Measurements from ENCODE around the gene C1orf35. TPM values are rescaled to one million over a fixed set of nuclear protein-coding genes. Genes with fewer than 3 reads are reported as not detected.

Gene C1orf35
- total RNA-seq, 2 experiments from 2014 or later: 24.1 to 27.0 TPM

DNA sequence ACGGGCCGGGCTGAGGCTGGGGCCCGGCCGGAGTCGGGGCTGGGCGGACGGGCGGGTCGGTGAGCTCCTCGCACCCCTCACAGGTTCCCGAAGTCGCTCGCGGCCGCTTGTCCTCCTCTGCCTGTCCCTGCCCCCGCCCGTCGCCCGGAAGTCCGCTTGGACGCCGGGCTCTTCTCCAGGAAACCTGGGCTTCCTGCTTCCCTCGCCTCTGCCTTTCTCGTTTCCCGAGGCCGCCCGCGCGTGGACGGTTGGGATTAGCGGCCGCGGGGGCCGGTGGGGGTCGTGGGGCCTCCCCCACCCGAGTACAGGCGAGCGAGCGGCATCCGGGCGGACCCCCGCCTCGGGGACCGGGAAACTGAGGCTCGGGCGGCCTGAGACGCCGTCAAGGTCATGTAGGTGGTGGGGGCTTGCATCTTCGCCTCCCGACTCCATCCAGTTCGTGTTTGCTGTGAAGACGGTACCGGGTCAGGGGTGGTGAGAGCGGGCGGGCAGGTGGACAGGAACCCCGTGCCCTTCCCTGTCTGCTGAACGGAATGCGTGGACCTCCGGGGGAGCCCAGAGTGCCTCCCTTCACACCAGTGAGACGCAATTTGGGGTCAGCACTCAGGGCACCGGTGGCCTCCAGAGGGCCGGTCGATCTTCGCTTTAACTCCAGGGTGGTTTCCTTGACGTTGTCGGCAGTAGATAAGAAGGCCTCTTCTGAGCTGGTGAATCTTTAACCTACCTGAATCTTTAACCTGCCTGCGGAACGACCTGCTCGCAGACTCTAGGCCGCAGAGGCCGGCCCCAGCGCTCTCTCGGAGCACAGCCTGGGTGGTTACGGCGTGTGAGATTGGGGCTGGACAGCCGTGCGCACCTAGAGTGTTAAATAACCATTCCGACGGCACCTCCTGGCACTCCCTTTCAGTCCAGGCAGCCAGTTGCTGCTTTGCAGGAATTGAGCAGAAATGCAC, 19.9 kb downstream of the C1orf35 start:
- peak overlapping the region; percentile 99 for H3K4me3 Mint-ChIP-seq
- peak; percentile 68 for DNase-seq

DNA sequence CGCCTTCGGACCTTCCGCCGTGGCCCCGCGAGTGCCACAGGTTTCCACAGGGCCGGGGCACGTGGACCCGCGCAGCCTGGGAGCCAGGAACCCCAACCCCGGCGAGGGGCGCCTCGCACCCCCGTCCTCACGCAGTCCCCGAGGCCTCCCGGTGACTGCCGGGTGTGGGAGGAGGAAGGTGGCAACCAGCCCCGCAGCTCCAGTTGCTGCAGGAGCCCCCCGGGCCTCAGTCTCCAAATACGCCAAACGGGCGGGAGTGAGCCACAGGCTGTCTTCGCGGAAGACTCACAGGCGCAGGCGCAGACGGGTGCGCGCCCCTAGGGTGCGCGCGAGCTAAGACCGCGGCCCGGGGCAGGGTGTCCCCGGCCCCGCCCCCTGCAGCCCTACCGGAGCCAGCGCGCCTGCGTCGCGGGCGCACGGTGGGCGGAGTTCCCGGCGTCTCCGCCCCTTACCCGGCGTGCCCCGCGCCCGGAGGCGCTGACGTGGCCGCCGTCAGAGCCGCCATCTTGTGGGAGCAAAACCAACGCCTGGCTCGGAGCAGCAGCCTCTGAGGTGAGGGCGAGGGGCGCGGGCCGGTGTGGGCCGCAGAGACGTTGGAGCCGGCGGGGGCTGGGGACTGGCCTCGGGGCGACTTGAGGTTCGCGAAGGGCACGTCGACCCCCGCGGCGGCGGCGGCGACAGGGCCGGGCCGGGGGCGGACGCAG, 20.8 kb downstream of the C1orf35 start, which contains the start of gene ARF1:
Gene ARF1 (plus strand): TSS at position 495 of the 704 bp plus-strand sequence. CDS start 14,407 bp downstream, outside the sequence.
- Mint-ChIP-seq H3K4me1 (peaks cover 40% of the 10 kb centered on the region), H3K27ac (peak within 1 kb of the TSS; percentile 97), H3K36me3 (peaks cover 26% of the 10 kb centered on the region), H3K4me3 (peak within 1 kb of the TSS; percentile 99), H3K9me3 (ENCODE audit: low read depth) (no peaks in the 10 kb centered on the region), H3K27me3 (no peaks in the 10 kb centered on the region)
- peak; percentile 88 for ATAC-seq
- peak; percentile 95 for DNase-seq
- CTCF ChIA-PET: interaction anchor here (0.8 to 2.1 kb wide), 8 partner anchors 9 to 601 kb away, joined by 3 to 6 read pairs (median 4); partner anchors contain the start of gene MRPL55

More for the DNA sequence above, 19.9 kb downstream of the C1orf35 start:
- Mint-ChIP-seq H3K9me3 (ENCODE audit: low read depth) (no peaks in the 10 kb centered on the region), H3K36me3 (peaks cover 33% of the 10 kb centered on the region), H3K27ac (peak overlapping the region; percentile 97), H3K4me1 (peaks cover 48% of the 10 kb centered on the region), H3K27me3 (no peaks in the 10 kb centered on the region)
- ATAC-seq: peak; percentile 29
- CTCF ChIA-PET: interaction anchor here (1.0 to 2.1 kb wide), 7 partner anchors 8 to 602 kb away, joined by 3 to 6 read pairs (median 3); partner anchors contain the start of gene MRPL55

DNA sequence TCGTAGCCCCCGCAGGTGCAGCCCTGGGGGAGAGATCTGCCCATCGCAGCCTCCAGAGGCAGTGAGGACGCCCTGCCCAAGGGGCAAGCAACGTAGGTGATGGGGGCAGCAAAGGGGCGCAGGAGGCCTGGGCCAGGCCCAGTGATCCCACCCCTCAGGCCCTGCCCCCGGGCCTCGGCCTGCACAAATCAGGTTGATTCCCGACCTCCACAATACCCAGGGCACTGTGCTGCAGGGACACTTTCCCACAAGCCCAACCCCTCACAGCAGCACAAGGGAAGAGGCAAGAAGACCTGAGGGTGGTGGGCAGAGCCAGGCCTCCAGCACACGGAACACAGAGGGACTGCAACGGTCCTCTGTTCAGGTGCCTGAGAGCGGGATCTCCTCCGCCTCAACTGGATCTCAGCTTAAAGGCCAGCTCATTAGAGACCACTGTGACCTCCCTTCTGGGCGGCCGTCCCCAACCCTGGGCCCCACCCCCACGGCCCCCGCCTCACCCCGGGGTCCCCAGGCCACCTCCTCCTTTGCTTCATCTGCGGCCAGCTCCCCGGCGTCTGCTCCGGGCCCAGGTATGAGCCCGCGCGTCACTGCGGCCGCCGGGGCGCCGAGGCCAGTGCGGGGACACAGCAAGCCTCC, 21.4 kb downstream of the C1orf35 start:
- Mint-ChIP-seq H3K36me3 (peaks cover 23% of the 10 kb centered on the region), H3K4me1 (peaks cover 34% of the 10 kb centered on the region), H3K9me3 (ENCODE audit: low read depth) (no peaks in the 10 kb centered on the region), H3K27me3 (no peaks in the 10 kb centered on the region), H3K4me3 (peak overlapping the region; percentile 99), H3K27ac (peak overlapping the region; percentile 87)
- ATAC-seq: peak; percentile 20
- CTCF ChIA-PET: interaction anchor here (0.8 to 2.1 kb wide), 8 partner anchors 10 to 600 kb away, joined by 3 to 6 read pairs (median 4); partner anchors contain the start of gene MRPL55
- no peak for DNase-seq

DNA sequence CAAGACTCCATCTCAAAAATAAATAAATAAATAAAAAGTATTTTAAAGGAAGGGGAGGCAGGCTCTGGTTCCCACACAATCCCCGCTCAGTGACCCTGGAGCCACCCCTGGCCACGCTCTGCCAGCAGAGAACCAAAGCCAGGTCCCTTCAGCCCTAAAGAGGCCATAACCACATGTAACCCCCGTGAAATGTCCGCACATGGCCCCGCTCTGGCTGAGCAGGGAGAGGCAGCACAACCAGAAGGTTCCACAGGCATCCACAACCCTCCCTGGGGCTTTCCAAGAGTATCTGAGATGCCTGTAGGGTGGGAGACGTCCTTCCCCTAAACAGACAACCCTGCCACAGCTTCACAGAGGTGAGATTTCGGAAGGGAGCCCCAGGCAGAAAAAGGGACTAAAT, 22.0 kb downstream of the C1orf35 start:
- Mint-ChIP-seq H3K27ac (peak overlapping the region; percentile 71), H3K4me3 (peak overlapping the region; percentile 99), H3K4me1 (peaks cover 31% of the 10 kb centered on the region), H3K27me3 (no peaks in the 10 kb centered on the region), H3K36me3 (peaks cover 21% of the 10 kb centered on the region), H3K9me3 (ENCODE audit: low read depth) (no peaks in the 10 kb centered on the region)
- no peak for DNase-seq
- no peak for ATAC-seq
- CTCF ChIA-PET: no interaction called here

DNA sequence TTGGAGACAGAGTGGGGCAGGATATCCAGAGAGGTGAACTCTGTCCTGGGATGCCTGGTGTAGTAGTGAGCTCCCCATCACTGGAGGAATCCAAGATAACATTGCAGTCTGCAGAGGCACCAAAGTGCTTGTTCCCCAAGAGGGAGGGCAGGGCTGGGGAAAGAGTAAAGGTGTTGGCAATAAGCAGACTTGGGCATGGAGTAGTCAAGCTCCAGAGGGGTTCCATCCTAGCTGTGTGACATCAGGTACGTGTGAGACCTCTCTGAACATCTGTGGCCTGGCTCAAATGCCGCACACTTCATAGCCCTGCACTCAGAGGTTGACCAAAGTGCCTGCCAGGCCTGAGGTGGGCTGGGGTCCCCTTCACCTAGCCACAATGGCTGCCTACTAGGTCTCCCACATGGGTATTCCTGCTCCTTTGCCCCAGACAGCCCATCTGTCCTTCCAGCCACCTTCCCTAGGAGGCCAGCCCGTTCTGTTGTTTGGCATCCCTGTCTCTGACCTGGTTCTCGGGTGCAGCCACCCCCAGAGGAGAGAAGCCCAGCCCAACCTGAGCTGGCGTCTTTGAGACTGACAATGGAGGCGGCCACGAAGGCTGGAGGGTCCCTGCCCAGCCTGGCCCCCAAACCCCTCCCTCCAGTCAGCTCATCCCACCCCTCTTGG, 23.4 kb downstream of the C1orf35 start:
- Mint-ChIP-seq H3K27ac (no peak overlapping the region), H3K4me3 (no peak overlapping the region)

DNA sequence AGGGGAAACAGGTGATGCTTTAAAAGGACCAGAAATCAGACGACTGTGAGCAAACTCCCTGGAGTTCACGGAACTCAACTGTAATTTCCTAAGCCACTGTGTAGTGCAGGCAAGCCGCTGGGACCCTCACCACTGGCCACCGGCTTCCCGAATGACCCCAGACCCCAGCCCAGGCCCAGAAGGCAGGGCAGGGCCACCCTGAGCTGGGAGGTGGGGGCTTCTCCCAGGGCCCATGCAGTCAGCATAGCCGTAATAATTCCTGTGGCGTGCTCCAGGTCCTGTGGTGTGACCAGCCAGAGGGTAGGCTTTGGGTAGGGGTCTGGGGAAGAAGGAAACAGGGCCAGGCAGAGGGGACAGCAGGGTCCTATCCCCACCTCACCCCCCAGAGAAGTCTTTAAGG, 24.1 kb downstream of the C1orf35 start:
- H3K4me3 Mint-ChIP-seq: no peak overlapping the region
- CTCF ChIA-PET: no interaction called here
- H3K4me1 Mint-ChIP-seq: peaks cover 10% of the 10 kb centered on the region
- DNase-seq (no peak), ATAC-seq (no peak)
- H3K27ac Mint-ChIP-seq: no peak overlapping the region
- H3K27me3 Mint-ChIP-seq: no peaks in the 10 kb centered on the region
- H3K36me3 Mint-ChIP-seq: peaks cover 9% of the 10 kb centered on the region
- H3K9me3 Mint-ChIP-seq (ENCODE audit: low read depth): no peaks in the 10 kb centered on the region

More for the DNA sequence above, 23.4 kb downstream of the C1orf35 start:
- H3K27me3 Mint-ChIP-seq: no peaks in the 10 kb centered on the region
- DNase-seq (no peak), ATAC-seq (no peak)
- peaks cover 17% of the 10 kb centered on the region for H3K4me1 Mint-ChIP-seq
- peaks cover 14% of the 10 kb centered on the region for H3K36me3 Mint-ChIP-seq
- no peaks in the 10 kb centered on the region for H3K9me3 Mint-ChIP-seq (ENCODE audit: low read depth)
- CTCF ChIA-PET: no interaction called here

DNA sequence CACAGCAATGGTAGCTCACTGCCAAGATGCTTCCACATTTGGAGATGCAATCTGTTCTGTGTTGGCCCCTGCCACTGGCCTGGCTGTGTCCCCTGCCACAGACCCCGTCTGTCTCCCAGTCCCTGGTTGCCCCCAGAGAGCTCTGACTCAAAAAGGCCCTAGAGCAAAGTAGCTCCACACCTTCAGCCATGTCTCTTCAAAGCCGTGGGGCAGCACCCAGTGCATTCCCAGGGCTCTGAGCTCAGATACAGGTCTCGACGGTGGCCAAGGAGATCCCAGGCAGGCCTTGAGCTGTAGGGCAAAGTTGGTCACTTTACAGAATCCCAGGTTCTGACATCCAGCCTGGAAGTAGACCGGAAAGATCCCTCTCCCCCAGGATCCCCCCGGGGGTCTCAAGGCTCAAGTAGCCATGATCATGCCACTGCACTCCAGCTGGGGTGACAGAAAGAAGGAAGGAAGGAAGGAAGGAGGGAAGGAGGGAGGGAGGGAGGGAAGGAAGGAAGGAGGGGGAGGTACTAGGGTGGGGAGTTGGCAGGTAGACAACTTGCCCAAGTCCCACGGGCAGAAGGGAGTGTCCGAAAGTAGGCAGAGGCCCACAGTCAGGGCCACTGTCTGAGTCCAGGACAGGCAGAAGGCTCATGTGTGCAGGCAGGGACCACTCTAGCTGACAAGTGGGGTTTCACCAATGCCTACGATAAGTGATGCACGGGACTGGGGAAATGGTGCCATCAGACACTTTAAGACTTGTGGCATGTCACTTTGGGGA, 25.4 kb downstream of the C1orf35 start:
- no peak overlapping the region for H3K27ac Mint-ChIP-seq
- CTCF ChIA-PET: no interaction called here
- no peak for ATAC-seq
- H3K27me3 Mint-ChIP-seq: no peaks in the 10 kb centered on the region
- H3K4me3 Mint-ChIP-seq: no peak overlapping the region
- H3K36me3 Mint-ChIP-seq: no peaks in the 10 kb centered on the region
- no peak for DNase-seq
- peaks cover 5% of the 10 kb centered on the region for H3K4me1 Mint-ChIP-seq
- H3K9me3 Mint-ChIP-seq (ENCODE audit: low read depth): no peaks in the 10 kb centered on the region

DNA sequence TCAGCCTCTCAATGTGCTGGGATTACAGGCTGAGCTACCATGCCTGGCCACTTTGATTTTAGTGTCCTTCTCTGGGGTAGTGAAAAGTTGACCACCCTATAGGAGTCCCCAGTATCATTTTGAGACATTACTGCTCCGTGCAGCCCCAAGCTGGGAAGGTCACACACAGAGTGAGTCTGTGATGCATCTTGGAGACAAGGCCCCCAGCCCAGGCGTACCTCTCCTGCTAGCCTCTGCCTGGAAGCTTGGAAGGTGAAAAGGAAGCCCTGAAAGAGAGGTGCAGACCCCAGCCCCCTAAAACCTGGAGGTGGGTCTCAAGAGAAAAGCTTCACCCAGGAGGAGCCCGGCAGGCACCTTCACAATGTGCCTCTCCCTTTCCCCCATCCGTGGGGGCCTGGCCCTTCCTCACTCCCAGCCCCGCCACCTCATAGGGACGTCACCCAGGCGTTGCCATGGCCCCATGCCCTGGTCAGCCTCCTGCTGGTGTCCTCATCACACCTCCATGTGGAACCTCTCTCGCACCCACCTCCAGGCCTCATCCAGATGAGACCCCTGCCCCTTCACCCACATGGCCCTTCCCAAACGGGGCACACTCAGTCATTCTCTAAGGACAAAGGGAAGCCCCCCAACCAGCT, 26.2 kb downstream of the C1orf35 start:
- Mint-ChIP-seq H3K4me3 (no peak overlapping the region), H3K9me3 (ENCODE audit: low read depth) (no peaks in the 10 kb centered on the region), H3K27ac (no peak overlapping the region), H3K4me1 (peaks cover 5% of the 10 kb centered on the region), H3K27me3 (no peaks in the 10 kb centered on the region), H3K36me3 (no peaks in the 10 kb centered on the region)
- CTCF ChIA-PET: no interaction called here
- DNase-seq (no peak), ATAC-seq (no peak)

DNA sequence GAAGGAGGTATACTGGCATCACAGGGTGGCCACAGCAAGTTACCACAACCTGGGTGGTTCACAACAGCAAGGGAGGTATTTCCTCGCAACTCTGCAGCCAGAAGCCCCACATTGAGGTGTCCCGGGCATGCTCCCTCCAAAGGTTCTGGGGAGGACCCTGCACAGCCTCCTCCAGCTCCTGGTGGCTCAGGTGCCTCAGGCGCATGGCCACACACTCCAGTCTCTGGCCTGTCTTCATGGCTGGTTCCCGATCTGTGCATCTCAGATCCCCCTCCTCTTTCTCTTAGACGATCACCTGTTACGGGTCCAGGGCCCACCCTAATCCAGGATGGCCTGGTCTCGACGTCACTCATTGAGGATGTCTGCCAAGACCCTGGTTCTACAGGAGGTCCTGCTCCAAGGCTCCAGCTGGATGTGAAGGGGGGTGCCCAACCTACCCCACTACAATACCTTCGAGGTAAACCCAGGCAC, 27.3 kb downstream of the C1orf35 start:
- H3K9me3 Mint-ChIP-seq (ENCODE audit: low read depth): no peaks in the 10 kb centered on the region
- no peak overlapping the region for H3K4me3 Mint-ChIP-seq
- no peaks in the 10 kb centered on the region for H3K27me3 Mint-ChIP-seq
- DNase-seq (no peak), ATAC-seq (no peak)
- no peaks in the 10 kb centered on the region for H3K36me3 Mint-ChIP-seq
- CTCF ChIA-PET: no interaction called here
- H3K4me1 Mint-ChIP-seq: peaks cover 2% of the 10 kb centered on the region
- H3K27ac Mint-ChIP-seq: no peak overlapping the region

DNA sequence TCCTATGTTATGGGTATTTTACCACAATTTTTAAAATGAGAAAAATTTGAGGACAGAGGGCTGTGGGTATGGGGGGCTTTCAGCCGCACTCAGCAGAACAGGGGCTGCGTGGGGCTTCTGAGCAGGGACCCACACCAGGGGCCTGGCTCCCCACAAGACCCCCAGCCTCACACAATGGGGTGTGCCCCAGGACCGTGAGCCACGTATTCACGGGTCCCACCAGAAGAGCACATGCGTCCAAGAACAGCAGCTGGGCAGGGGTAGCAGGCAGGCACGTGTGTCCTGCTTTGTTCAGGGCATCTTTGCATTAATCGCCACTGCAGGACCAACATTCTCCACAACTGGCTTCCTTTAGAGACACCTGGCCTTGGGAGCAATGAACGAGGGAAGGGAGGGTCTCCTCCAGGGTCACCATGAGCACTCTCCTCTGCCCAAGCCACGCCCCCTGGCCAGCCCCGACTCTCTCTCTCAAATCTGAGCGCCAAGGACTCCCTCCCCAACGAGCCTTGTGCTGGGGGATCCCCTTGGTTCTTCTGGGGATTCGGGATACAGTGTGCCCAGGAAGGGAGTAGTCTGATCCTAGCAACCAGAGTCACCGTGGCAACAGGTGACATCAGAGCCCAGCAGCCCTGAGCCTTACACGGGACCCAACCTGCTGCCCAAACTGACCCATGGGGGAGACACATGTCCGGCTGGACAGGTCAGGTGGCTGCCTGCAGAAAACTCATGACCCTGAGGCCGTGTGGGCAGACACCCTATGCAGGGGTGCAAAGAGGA, 28.0 kb downstream of the C1orf35 start:
- H3K27ac Mint-ChIP-seq: no peak overlapping the region
- CTCF ChIA-PET: interaction anchor here (1.5 kb wide), 1 partner anchor 15 kb away, joined by 3 read pairs; no protein-coding TSS in a partner anchor
- no peaks in the 10 kb centered on the region for H3K36me3 Mint-ChIP-seq
- H3K9me3 Mint-ChIP-seq (ENCODE audit: low read depth): no peaks in the 10 kb centered on the region
- no peak for ATAC-seq
- H3K4me1 Mint-ChIP-seq: peaks cover 2% of the 10 kb centered on the region
- H3K27me3 Mint-ChIP-seq: no peaks in the 10 kb centered on the region
- no peak for DNase-seq
- no peak overlapping the region for H3K4me3 Mint-ChIP-seq

DNA sequence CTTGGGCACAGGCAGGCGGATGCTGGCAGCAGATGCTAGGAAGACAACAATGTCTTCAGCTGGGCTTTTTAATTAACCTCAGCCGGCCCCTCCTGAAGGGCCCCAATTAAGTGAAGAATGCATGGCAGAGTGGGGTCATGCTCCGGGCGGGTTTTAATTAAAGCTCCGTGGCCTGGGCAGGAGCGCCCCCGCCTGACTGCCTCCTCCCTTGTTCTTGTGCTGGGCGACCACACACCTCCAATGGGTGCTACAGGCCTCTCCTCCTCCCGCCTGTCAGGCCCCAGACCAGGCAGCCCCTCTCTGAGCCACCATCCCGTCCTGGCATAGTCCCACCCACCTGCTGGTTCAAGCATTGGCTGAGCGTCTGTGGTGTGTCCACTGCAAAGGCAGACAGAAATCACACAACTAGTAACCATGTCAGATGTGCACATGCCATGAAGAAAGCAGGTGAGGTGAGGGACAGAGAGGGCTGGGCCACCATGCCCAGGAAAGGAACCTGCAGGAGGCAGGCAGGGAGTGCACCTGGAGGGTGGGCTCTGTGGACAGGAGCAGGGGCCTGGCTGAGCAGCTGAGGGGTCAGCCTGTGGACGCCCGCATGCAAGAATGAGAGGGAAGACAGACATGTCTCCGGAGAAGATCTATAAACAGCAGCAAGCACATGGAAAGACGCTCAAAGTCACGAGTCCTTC, 29.1 kb downstream of the C1orf35 start:
- Mint-ChIP-seq H3K36me3 (no peaks in the 10 kb centered on the region), H3K4me1 (no peaks in the 10 kb centered on the region), H3K9me3 (ENCODE audit: low read depth) (no peaks in the 10 kb centered on the region), H3K27me3 (no peaks in the 10 kb centered on the region), H3K4me3 (no peak overlapping the region), H3K27ac (no peak overlapping the region)
- CTCF ChIA-PET: interaction anchor here (1.5 kb wide), 1 partner anchor 14 kb away, joined by 3 read pairs; no protein-coding TSS in a partner anchor
- ATAC-seq (peak; percentile 31), DNase-seq (no peak)
